Small intestine (tissue), 7 donors: ENCODE results near the gene TSPAN3. TPM values are rescaled to one million over a fixed set of nuclear protein-coding genes. Genes with fewer than 3 reads are reported as not detected.

Experiments
- DNase-seq, 2 donors: peaks; one replicate each; pipeline versions ENCODE4 v3.0.0 to v3.0.0-alpha.2; 2013
- FAIRE-seq: peaks from 2 replicates; lab custom pipeline; 2012; peaks lifted over from hg19 to GRCh38; lab: Jason Lieb, UNC
- H3K27ac ChIP-seq, 3 donors: one replicate each; pipeline ENCODE4 v1.5.1; 2013; ENCODE audit warnings: low read length in 2 of 3, mild to moderate bottlenecking in 2 of 3, control low read depth in 1 of 3, inconsistent platforms in 1 of 3, low read depth in 1 of 3, moderate library complexity in 1 of 3
- H3K27me3 ChIP-seq, 3 donors: one replicate each; pipeline ENCODE4 v1.6.1; 2013; ENCODE audit warnings: low read length in 3 of 3, inconsistent platforms in 1 of 3; ENCODE audit not compliant: control insufficient read depth in 3 of 3, insufficient read depth in 3 of 3
- H3K36me3 ChIP-seq, 3 donors: one replicate each; pipeline ENCODE4 v1.6.1; 2013; ENCODE audit warnings: low read length in 3 of 3, inconsistent platforms in 1 of 3, low read depth in 1 of 3, mild to moderate bottlenecking in 1 of 3, moderate library complexity in 1 of 3; ENCODE audit not compliant: control insufficient read depth in 3 of 3, insufficient read depth in 2 of 3
- H3K4me1 ChIP-seq, 3 donors: one replicate each; pipeline ENCODE4 v1.6.1; 2013; ENCODE audit warnings: low read length in 2 of 3, inconsistent platforms in 1 of 3, low read depth in 1 of 3, mild to moderate bottlenecking in 1 of 3, moderate library complexity in 1 of 3; ENCODE audit not compliant: control insufficient read depth in 3 of 3, insufficient read depth in 2 of 3
- H3K4me3 ChIP-seq, 3 donors: one replicate each; pipeline ENCODE4 v1.5.1; 2013; ENCODE audit warnings: low read length in 3 of 3, control low read depth in 1 of 3, inconsistent platforms in 1 of 3, low read depth in 1 of 3, mild to moderate bottlenecking in 1 of 3, moderate library complexity in 1 of 3
- H3K9me3 ChIP-seq, 2 donors: one replicate each; pipeline ENCODE4 v1.6.1; 2013; ENCODE audit warnings: low read depth in 1 of 2, low read length in 1 of 2; ENCODE audit not compliant: control insufficient read depth in 2 of 2, insufficient read depth in 1 of 2
- WGBS, 3 donors: extraction: QIAGEN DNeasy Blood & Tissue Kit; methylation state at CpG; one replicate each; pipeline ENCODE4 v1.1.7; 2013; 5-methylcytosine and 5-hydroxymethylcytosine counted together
- polyA plus RNA-seq, 4 donors: library from polyadenylated mRNA; stranded (reverse) in 3 of 4; unstranded in 1 of 4; fragments of 200-250 nt in 3 of 4; fragments of 120-200 nt in 1 of 4; gene quantifications; one replicate each; pipeline versions ENCODE4 v1.2.1 to v1.2.3, GENCODE V29; 2013
- donor health status: healthy with polysubstance abuse.
- donor health status: control.
- donor health status: control.
- donor health status: Bipolar disorder and iron deficiency.
- donor health status: healthy.

TSPAN3 gene
- polyA plus RNA-seq, 4 donors: 263 to 628 (median 343) TPM

- peak overlapping the region in 2 of 3 donors; percentile 4 to 14 for H3K4me3 ChIP-seq
- FAIRE-seq: no peak
- H3K4me1 ChIP-seq: peaks cover 3 to 54% (median 6%) of the 10 kb centered on the region in 3 donors
Observed at GRCh38 chr15:77067691-77068367, 3.1 kb downstream of the TSPAN3 start.

GRCh38 chr15:77066971-77067690, 3.8 kb downstream of the TSPAN3 start:
- peak overlapping the region; percentile 43 to 95 (median 63) for H3K27ac ChIP-seq
- no peaks in the 10 kb centered on the region for H3K9me3 ChIP-seq
- FAIRE-seq: peak; percentile 64
- H3K4me3 ChIP-seq: no peak overlapping the region
- peak; percentile 93 to 97 for DNase-seq
- no peaks in the 10 kb centered on the region for H3K27me3 ChIP-seq
- 16 to 51% (median 35%) methylated on average over 3 of the region's 3 CpGs for WGBS, 3 donors
- peaks cover 0 to 7% (median 0%) of the 10 kb centered on the region in 3 donors for H3K36me3 ChIP-seq
- H3K4me1 ChIP-seq: peaks cover 3 to 54% (median 6%) of the 10 kb centered on the region in 3 donors

More at GRCh38 chr15:77067691-77068367, 3.1 kb downstream of the TSPAN3 start:
- H3K27me3 ChIP-seq: no peaks in the 10 kb centered on the region
- peak overlapping the region; percentile 87 to 95 (median 94) for H3K27ac ChIP-seq
- H3K9me3 ChIP-seq: no peaks in the 10 kb centered on the region
- 12 to 50% (median 22%) methylated on average over 3 of the region's 3 CpGs for WGBS, 3 donors
- H3K36me3 ChIP-seq: peaks cover 0 to 7% (median 0%) of the 10 kb centered on the region in 3 donors
- peak; percentile 74 to 81 for DNase-seq

GRCh38 chr15:77064539-77065308, 6.2 kb downstream of the TSPAN3 start:
- peak; percentile 56 to 77 for DNase-seq
- H3K27me3 ChIP-seq: no peaks in the 10 kb centered on the region
- no peak overlapping the region for H3K4me3 ChIP-seq
- FAIRE-seq: no peak
- peaks cover 6 to 59% (median 9%) of the 10 kb centered on the region in 3 donors for H3K4me1 ChIP-seq
- H3K36me3 ChIP-seq: peaks cover 0 to 7% (median 0%) of the 10 kb centered on the region in 3 donors
- 52 to 66% (median 62%) methylated on average over 6 of the region's 6 CpGs for WGBS, 3 donors
- no peaks in the 10 kb centered on the region for H3K9me3 ChIP-seq
- H3K27ac ChIP-seq: peak overlapping the region in 2 of 3 donors; percentile 75 to 86

GRCh38 chr15:77064063-77064462, 6.8 kb downstream of the TSPAN3 start:
- FAIRE-seq: no peak
- 36 to 64% (median 57%) methylated on average over 2 of the region's 2 CpGs for WGBS, 3 donors
- Histone ChIP-seq H3K27ac (peak overlapping the region in 1 of 3 donors; percentile 86), H3K4me3 (no peak overlapping the region), H3K27me3 (no peaks in the 10 kb centered on the region), H3K4me1 (peaks cover 6 to 57% (median 10%) of the 10 kb centered on the region in 3 donors), H3K9me3 (no peaks in the 10 kb centered on the region), H3K36me3 (peaks cover 0 to 3% (median 0%) of the 10 kb centered on the region in 3 donors)
- no peak for DNase-seq

GRCh38 chr15:77063249-77063648, 7.7 kb downstream of the TSPAN3 start:
- Histone ChIP-seq H3K27ac (peak overlapping the region in 1 of 3 donors; percentile 86), H3K36me3 (peaks cover 0 to 3% (median 0%) of the 10 kb centered on the region in 3 donors), H3K9me3 (no peaks in the 10 kb centered on the region), H3K27me3 (no peaks in the 10 kb centered on the region), H3K4me3 (no peak overlapping the region), H3K4me1 (peaks cover 9 to 53% (median 15%) of the 10 kb centered on the region in 3 donors)
- no peak for DNase-seq
- FAIRE-seq: no peak

GRCh38 chr15:77060546-77060945, 10.4 kb downstream of the TSPAN3 start:
- no peaks in the 10 kb centered on the region for H3K27me3 ChIP-seq
- FAIRE-seq: no peak
- H3K4me3 ChIP-seq: no peak overlapping the region
- no peak overlapping the region for H3K27ac ChIP-seq
- H3K4me1 ChIP-seq: peaks cover 18 to 41% (median 19%) of the 10 kb centered on the region in 3 donors
- no peak for DNase-seq
- peaks cover 0 to 6% (median 2%) of the 10 kb centered on the region in 3 donors for H3K36me3 ChIP-seq
- H3K9me3 ChIP-seq: no peaks in the 10 kb centered on the region

GRCh38 chr15:77059786-77060361, 11.0 kb downstream of the TSPAN3 start:
- peak overlapping the region in 1 of 3 donors; percentile 65 for H3K27ac ChIP-seq
- WGBS, 3 donors: 30 to 34% (median 30%) methylated on average over 2 of the region's 2 CpGs
- H3K4me1 ChIP-seq: peaks cover 16 to 34% (median 17%) of the 10 kb centered on the region in 3 donors
- no peak for DNase-seq
- H3K27me3 ChIP-seq: no peaks in the 10 kb centered on the region
- H3K36me3 ChIP-seq: peaks cover 0 to 5% (median 2%) of the 10 kb centered on the region in 3 donors
- H3K9me3 ChIP-seq: no peaks in the 10 kb centered on the region
- FAIRE-seq: no peak
- H3K4me3 ChIP-seq: no peak overlapping the region

GRCh38 chr15:77058468-77058867, 12.4 kb downstream of the TSPAN3 start:
- peaks cover 14 to 23% (median 16%) of the 10 kb centered on the region in 3 donors for H3K4me1 ChIP-seq
- H3K36me3 ChIP-seq: peaks cover 0 to 5% (median 2%) of the 10 kb centered on the region in 3 donors
- no peaks in the 10 kb centered on the region for H3K27me3 ChIP-seq
- FAIRE-seq (no peak), DNase-seq (no peak)
- WGBS, 3 donors: 73 to 91% (median 82%) methylated on average over 4 of the region's 4 CpGs
- H3K4me3 ChIP-seq: no peak overlapping the region
- no peaks in the 10 kb centered on the region for H3K9me3 ChIP-seq
- H3K27ac ChIP-seq: no peak overlapping the region
